Erythroblast (primary cell): Measurements from ENCODE around the gene DIP2C.

Experiments used
- GATA1 ChIP-seq: IDR thresholded peaks from 2 replicates; pipeline ENCODE4 v1.6.1; 2011; ENCODE audit warnings: low read depth, mild to moderate bottlenecking, control low read depth, low read length, moderate library complexity
- POLR2A ChIP-seq: IDR thresholded peaks from 2 replicates; pipeline ENCODE4 v1.6.1; 2011; ENCODE audit warnings: mild to moderate bottlenecking, low read length

DNA sequence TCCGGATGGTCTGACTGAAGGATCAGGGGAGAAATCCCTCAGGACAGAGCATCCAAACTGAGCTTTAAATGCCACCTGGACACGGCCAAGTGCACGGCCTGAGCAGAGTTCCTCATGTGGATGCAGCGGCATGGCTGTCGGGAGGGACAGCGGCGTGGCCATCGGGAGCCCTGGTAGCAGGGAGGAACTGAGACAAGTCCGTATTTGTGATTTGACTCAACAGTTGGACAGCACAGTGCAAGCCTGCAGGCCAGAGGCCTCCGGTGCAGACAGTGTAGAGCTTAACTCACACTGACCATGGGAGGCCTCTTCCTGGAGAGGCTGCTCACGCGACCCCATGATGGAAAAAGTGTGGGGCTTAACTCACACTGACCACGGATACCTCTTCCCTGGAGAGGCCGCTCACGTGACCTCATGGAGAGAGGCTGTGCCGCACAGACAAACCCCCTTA lies 207.4 kb downstream of the DIP2C start:
- TF ChIP-seq POLR2A (no peak), GATA1 (no peak)
